GM12878 (cell line): ENCODE measurements around the gene CLIC3. TPM values are rescaled to one million over a fixed set of nuclear protein-coding genes. Genes with fewer than 3 reads are reported as not detected.

Experiments
- ATAC-seq: fragments of 200-7000 bp; cut with Tn5 transposase; 3 replicates; pipeline ENCODE4 v1.9.1; 2020; ENCODE audit warnings: mild to moderate bottlenecking, moderate library complexity
- BruUV-seq: library from RNA; stranded (reverse); fragments of 400-500 nt; replicated peaks from 2 replicates; lab custom pipeline; 2021; lab: Mats Ljungman, UMichigan
- CTCF ChIA-PET: fragments of 300-600 bp; sonication (Branson Sonifier 250); formaldehyde crosslinking; extraction: SDS; loops from one replicate; lab custom pipeline; 2021; ENCODE audit warnings: inconsistent platforms; lab: Yijun Ruan, JAX
- POLR2A ChIA-PET: fragments of 350-600 bp; formaldehyde crosslinking; extraction: SDS; loops from one replicate; lab custom pipeline; 2021; ENCODE audit warnings: inconsistent platforms; lab: Charles Lee
- RAD21 ChIA-PET: fragments of 300-600 bp; sonication (Branson Sonifier 250); formaldehyde crosslinking; loops from one replicate; lab custom pipeline; 2023; ENCODE audit warnings: antibody characterized with exemption; ENCODE audit not compliant: unreplicated experiment; lab: Charles Lee
- SMC1A ChIA-PET: fragments of 300-600 bp; sonication (Branson Sonifier 250); formaldehyde crosslinking; loops from one replicate; lab custom pipeline; 2023; ENCODE audit not compliant: unreplicated experiment, uncharacterized antibody; lab: Charles Lee
- DNase-seq: peaks from one replicate; pipeline ENCODE4 v3.0.0-alpha.2; 2011; ENCODE audit warnings: low read depth, low spot score
- FAIRE-seq: peaks from 3 replicates; lab custom pipeline; 2011; peaks lifted over from hg19 to GRCh38; lab: Jason Lieb, UNC
- H2AFZ ChIP-seq: 2 replicates; pipeline ENCODE4 v1.6.0; 2011; ENCODE audit warnings: low read depth, low read length, control low read depth; ENCODE audit not compliant: control insufficient read depth
- H3K27ac ChIP-seq: 2 replicates; pipeline ENCODE4 v1.5.1; 2011; ENCODE audit warnings: control low read depth; ENCODE audit not compliant: control insufficient read depth, insufficient read depth
- H3K27me3 ChIP-seq, 2 experiments: replicated peaks in 1 of 2; 2 replicates each; pipeline versions ENCODE4 v1.6.0 to v1.6.1; 2011; ENCODE audit warnings: low read length in 1 of 2; ENCODE audit not compliant: control insufficient read depth in 2 of 2, insufficient read depth in 2 of 2
- H3K36me3 ChIP-seq, 2 experiments: 2 replicates each; pipeline ENCODE4 v1.5.1; 2011; ENCODE audit warnings: low read length in 1 of 2; ENCODE audit not compliant: control insufficient read depth in 2 of 2, insufficient read depth in 2 of 2
- H3K4me1 ChIP-seq: 2 replicates; pipeline ENCODE4 v1.6.1; 2011; ENCODE audit warnings: mild to moderate bottlenecking, low read length, moderate library complexity, mixed read lengths; ENCODE audit not compliant: control insufficient read depth, insufficient read depth
- H3K4me2 ChIP-seq: 2 replicates; pipeline ENCODE4 v1.6.0; 2011; ENCODE audit warnings: control low read depth; ENCODE audit not compliant: control insufficient read depth, insufficient read depth
- H3K4me3 ChIP-seq: fragments of 200-600 bp; sonication (generic); 2 replicates; pipeline ENCODE4 v1.5.1; 2016
- H3K79me2 ChIP-seq: 2 replicates; pipeline ENCODE4 v1.6.0; 2011; ENCODE audit warnings: low read length; ENCODE audit not compliant: control insufficient read depth, insufficient read depth
- H3K9ac ChIP-seq: 2 replicates; pipeline ENCODE4 v1.8.0; 2011; ENCODE audit warnings: low read length, control low read depth, mixed read lengths; ENCODE audit not compliant: control insufficient read depth, insufficient read depth
- H3K9me3 ChIP-seq: replicated peaks from 3 replicates; pipeline ENCODE4 v1.5.1; 2011; ENCODE audit warnings: mild to moderate bottlenecking, low read length; ENCODE audit not compliant: control insufficient read depth, insufficient read depth
- H4K20me1 ChIP-seq: 2 replicates; pipeline ENCODE4 v1.6.0; 2011; ENCODE audit not compliant: control insufficient read depth, insufficient read depth
- CHD1 ChIP-seq: IDR thresholded peaks from 2 replicates; pipeline ENCODE4 v1.6.1; 2012; ENCODE audit warnings: low read depth, low read length, improper control_type of control experiment
- EZH2 ChIP-seq: IDR thresholded peaks from 2 replicates; pipeline ENCODE4 v1.6.1; 2012; ENCODE audit warnings: low read depth, mild to moderate bottlenecking, control low read depth, inconsistent platforms, low read length, borderline replicate concordance; ENCODE audit not compliant: control insufficient read depth
- FOS ChIP-seq: IDR thresholded peaks from 3 replicates; pipeline ENCODE4 v1.6.1; 2011; ENCODE audit warnings: borderline replicate concordance; ENCODE audit not compliant: insufficient read length; ENCODE audit errors: extremely low read depth
- HCFC1 ChIP-seq: fragments of 150-350 bp; IDR thresholded peaks from 2 replicates; pipeline ENCODE4 v1.6.1; 2014; ENCODE audit warnings: low read length
- MYC ChIP-seq: IDR thresholded peaks from 2 replicates; pipeline ENCODE4 v1.6.1; 2011; ENCODE audit warnings: mild to moderate bottlenecking, low read length, moderate library complexity, inconsistent platforms; ENCODE audit not compliant: insufficient read depth, insufficient replicate concordance, insufficient read length, severe bottlenecking
- NR2F1 ChIP-seq: fragments of 450-650 bp; conservative IDR thresholded peaks from 2 replicates; pipeline ENCODE4 v1.6.1; 2017; ENCODE audit warnings: mild to moderate bottlenecking
- POLR2A ChIP-seq: IDR thresholded peaks from 2 replicates; pipeline ENCODE4 v1.6.1; 2011; ENCODE audit warnings: low read depth, mild to moderate bottlenecking, low read length
- POU2F2 ChIP-seq: IDR thresholded peaks from 3 replicates; pipeline ENCODE4 v1.6.1; 2011; ENCODE audit warnings: low read depth, mild to moderate bottlenecking, low read length, borderline replicate concordance
- SIX5 ChIP-seq: IDR thresholded peaks from 2 replicates; pipeline ENCODE4 v1.6.1; 2011; ENCODE audit warnings: mild to moderate bottlenecking, low read depth, low read length, moderate library complexity; ENCODE audit not compliant: severe bottlenecking
- TARDBP ChIP-seq: IDR thresholded peaks from 2 replicates; pipeline ENCODE4 v1.6.1; 2016; ENCODE audit warnings: borderline replicate concordance
- YY1 ChIP-seq: IDR thresholded peaks from 2 replicates; pipeline ENCODE4 v1.6.1; 2011; ENCODE audit warnings: low read depth, mild to moderate bottlenecking, low read length
- WGBS: methylation state at CpG from one replicate; pipeline ENCODE4 v1.1.6; 2016; ENCODE audit warnings: low lambda C conversion rate; ENCODE audit not compliant: insufficient replicate concordance, insufficient coverage; ENCODE audit errors: missing lambda C conversion rate; 5-methylcytosine and 5-hydroxymethylcytosine counted together
- in situ Hi-C: fragments of 300-500 bp; cut with MboI; formaldehyde crosslinking; loops from 9 replicates; pipeline ENCODE4 v1.14.3; 2018; ENCODE audit warnings: mixed read lengths
- intact Hi-C: fragments of 100-400 bp; cut with micrococcal nuclease; formaldehyde crosslinking; loops from one replicate; pipeline ENCODE4 v1.14.2; 2022; ENCODE audit not compliant: unreplicated experiment
- polyA plus RNA-seq, 11 experiments: library from polyadenylated mRNA; depleted of rRNA in 4 of 11; unstranded in 6 of 11; stranded (reverse) in 5 of 11; fragments of >200 nt; fragmentation: Nextera tagmentation in 4 of 11; fragmentation: Illumina TruSeq in 1 of 11; extraction: Ambion mirVana in 4 of 11; extraction: Trizol in 1 of 11; gene quantifications; 1 replicate in 1 of 11; 2 replicates in 10 of 11; pipeline versions ENCODE4 v1.2.1 to v1.2.3, GENCODE V29; 2011 to 2016; ENCODE audit warnings: inconsistent platforms in 2 of 11, missing spikeins in 2 of 11, low read depth in 1 of 11
- total RNA-seq, 4 experiments: library from RNA; depleted of rRNA in 3 of 4; stranded (reverse); fragments of >200 nt in 3 of 4; fragmentation: Illumina TruSeq in 1 of 4; extraction: Trizol in 1 of 4; gene quantifications; 2 replicates each; pipeline versions ENCODE4 v1.2.1 to v1.2.3, GENCODE V29; 2013 to 2021
- TF ChIP-seq, protein P1 (sequence below): fragments of 450-650 bp; conservative IDR thresholded peaks from 2 replicates; pipeline ENCODE4 v1.6.1; 2017; ENCODE audit warnings: mild to moderate bottlenecking, moderate library complexity
- TF ChIP-seq, protein P2 (sequence below): fragments of 450-650 bp; formaldehyde crosslinking; IDR thresholded peaks from 2 replicates; pipeline ENCODE4 v1.4.0; 2020; ENCODE audit warnings: mild to moderate bottlenecking, moderate library complexity
- TF ChIP-seq, protein P3 (sequence below): fragments of 450-650 bp; IDR thresholded peaks from 2 replicates; pipeline ENCODE4 v1.6.1; 2016; ENCODE audit warnings: mild to moderate bottlenecking, moderate library complexity, borderline replicate concordance

CLIC3 gene
- total and polyA plus RNA-seq, 10 of the 15 experiments (the other 5 are each of a cell fraction or from before 2014, with no cell fraction given) = 0.31 TPM; not detected in 9

DNA sequence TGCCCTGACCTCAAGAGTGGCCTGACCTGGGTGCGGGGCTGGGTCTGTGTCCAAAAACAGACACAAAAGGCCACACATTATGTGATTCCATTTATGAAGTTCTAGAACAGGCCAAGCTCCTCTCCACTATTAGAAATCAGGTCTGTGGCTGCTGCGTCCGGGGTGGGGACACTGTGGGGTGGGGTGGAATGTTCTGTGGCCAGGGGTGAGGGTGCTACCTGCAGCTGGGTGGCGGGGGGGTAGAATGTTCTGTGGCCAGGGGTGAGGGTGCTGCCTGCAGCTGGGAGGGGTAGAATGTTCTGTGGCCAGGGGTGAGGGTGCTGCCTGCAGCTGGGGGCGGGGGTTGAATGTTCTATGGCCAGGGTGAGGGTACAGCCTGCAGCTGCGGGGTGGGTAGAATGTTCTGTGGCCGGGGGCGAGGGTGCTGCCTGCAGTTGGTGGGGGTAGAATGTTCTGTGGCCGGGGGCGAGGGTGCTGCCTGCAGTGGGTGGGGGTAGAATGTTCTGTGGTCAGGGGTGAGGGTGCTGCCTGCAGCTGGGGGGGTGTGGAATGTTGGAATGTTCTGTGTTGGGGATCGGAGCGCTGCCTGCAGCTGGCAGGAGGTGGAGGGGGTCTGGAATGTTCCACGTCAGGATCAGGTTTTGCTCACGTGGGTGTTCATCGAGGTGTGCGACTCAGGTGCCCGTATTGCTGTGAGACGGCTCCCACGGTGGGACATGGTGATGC, 36.0 kb downstream of the CLIC3 start:
- DNase-seq (no peak), FAIRE-seq (no peak), ATAC-seq (no peak)
- no peak overlapping the region for H2AFZ ChIP-seq
- H3K79me2 ChIP-seq = no peaks in the 10 kb centered on the region
- H3K9ac ChIP-seq = no peak overlapping the region
- H3K4me3 ChIP-seq = no peak overlapping the region
- H3K4me2 ChIP-seq = no peak overlapping the region
- no TSS peak for BruUV-seq
- SMC1A ChIA-PET = no interaction called here
- H3K4me1 ChIP-seq = no peaks in the 10 kb centered on the region
- H3K27me3 ChIP-seq = no peaks in the 10 kb centered on the region
- CTCF ChIA-PET = interaction anchor here (1.3 kb wide), 1 partner anchor 13 kb away, joined by 5 read pairs; no protein-coding TSS in a partner anchor
- intact Hi-C loops (no loop called here), in situ Hi-C loops (no loop called here)
- H3K27ac ChIP-seq = no peak overlapping the region
- POLR2A ChIA-PET = interaction anchor here (0.6 kb wide), 1 partner anchor 109 kb away, joined by 4 read pairs; no protein-coding TSS in a partner anchor
- no peaks in the 10 kb centered on the region for H3K36me3 ChIP-seq
- H3K9me3 ChIP-seq = no peaks in the 10 kb centered on the region
- WGBS = 30% methylated on average over 18 of the region's 19 CpGs
- RAD21 ChIA-PET = interaction anchor here (0.6 to 1.3 kb wide), 2 partner anchors 12 to 14 kb away, joined by 3 to 5 read pairs; no protein-coding TSS in a partner anchor
- no peaks in the 10 kb centered on the region; the same call in 1 of the 2 replicates for H4K20me1 ChIP-seq
- TF ChIP-seq TARDBP (no peak), POLR2A (no peak), POU2F2 (no peak), SIX5 (no peak), HCFC1 (no peak), FOS (no peak), YY1 (no peak), CHD1 (no peak), NR2F1 (no peak), EZH2 (no peak), MYC (no peak)
- TF ChIP-seq, protein P1, sequence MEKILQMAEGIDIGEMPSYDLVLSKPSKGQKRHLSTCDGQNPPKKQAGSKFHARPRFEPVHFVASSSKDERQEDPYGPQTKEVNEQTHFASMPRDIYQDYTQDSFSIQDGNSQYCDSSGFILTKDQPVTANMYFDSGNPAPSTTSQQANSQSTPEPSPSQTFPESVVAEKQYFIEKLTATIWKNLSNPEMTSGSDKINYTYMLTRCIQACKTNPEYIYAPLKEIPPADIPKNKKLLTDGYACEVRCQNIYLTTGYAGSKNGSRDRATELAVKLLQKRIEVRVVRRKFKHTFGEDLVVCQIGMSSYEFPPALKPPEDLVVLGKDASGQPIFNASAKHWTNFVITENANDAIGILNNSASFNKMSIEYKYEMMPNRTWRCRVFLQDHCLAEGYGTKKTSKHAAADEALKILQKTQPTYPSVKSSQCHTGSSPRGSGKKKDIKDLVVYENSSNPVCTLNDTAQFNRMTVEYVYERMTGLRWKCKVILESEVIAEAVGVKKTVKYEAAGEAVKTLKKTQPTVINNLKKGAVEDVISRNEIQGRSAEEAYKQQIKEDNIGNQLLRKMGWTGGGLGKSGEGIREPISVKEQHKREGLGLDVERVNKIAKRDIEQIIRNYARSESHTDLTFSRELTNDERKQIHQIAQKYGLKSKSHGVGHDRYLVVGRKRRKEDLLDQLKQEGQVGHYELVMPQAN = no peak
- TF ChIP-seq, protein P2, sequence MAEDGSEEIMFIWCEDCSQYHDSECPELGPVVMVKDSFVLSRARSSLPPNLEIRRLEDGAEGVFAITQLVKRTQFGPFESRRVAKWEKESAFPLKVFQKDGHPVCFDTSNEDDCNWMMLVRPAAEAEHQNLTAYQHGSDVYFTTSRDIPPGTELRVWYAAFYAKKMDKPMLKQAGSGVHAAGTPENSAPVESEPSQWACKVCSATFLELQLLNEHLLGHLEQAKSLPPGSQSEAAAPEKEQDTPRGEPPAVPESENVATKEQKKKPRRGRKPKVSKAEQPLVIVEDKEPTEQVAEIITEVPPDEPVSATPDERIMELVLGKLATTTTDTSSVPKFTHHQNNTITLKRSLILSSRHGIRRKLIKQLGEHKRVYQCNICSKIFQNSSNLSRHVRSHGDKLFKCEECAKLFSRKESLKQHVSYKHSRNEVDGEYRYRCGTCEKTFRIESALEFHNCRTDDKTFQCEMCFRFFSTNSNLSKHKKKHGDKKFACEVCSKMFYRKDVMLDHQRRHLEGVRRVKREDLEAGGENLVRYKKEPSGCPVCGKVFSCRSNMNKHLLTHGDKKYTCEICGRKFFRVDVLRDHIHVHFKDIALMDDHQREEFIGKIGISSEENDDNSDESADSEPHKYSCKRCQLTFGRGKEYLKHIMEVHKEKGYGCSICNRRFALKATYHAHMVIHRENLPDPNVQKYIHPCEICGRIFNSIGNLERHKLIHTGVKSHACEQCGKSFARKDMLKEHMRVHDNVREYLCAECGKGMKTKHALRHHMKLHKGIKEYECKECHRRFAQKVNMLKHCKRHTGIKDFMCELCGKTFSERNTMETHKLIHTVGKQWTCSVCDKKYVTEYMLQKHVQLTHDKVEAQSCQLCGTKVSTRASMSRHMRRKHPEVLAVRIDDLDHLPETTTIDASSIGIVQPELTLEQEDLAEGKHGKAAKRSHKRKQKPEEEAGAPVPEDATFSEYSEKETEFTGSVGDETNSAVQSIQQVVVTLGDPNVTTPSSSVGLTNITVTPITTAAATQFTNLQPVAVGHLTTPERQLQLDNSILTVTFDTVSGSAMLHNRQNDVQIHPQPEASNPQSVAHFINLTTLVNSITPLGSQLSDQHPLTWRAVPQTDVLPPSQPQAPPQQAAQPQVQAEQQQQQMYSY = no peak
- TF ChIP-seq, protein P3, sequence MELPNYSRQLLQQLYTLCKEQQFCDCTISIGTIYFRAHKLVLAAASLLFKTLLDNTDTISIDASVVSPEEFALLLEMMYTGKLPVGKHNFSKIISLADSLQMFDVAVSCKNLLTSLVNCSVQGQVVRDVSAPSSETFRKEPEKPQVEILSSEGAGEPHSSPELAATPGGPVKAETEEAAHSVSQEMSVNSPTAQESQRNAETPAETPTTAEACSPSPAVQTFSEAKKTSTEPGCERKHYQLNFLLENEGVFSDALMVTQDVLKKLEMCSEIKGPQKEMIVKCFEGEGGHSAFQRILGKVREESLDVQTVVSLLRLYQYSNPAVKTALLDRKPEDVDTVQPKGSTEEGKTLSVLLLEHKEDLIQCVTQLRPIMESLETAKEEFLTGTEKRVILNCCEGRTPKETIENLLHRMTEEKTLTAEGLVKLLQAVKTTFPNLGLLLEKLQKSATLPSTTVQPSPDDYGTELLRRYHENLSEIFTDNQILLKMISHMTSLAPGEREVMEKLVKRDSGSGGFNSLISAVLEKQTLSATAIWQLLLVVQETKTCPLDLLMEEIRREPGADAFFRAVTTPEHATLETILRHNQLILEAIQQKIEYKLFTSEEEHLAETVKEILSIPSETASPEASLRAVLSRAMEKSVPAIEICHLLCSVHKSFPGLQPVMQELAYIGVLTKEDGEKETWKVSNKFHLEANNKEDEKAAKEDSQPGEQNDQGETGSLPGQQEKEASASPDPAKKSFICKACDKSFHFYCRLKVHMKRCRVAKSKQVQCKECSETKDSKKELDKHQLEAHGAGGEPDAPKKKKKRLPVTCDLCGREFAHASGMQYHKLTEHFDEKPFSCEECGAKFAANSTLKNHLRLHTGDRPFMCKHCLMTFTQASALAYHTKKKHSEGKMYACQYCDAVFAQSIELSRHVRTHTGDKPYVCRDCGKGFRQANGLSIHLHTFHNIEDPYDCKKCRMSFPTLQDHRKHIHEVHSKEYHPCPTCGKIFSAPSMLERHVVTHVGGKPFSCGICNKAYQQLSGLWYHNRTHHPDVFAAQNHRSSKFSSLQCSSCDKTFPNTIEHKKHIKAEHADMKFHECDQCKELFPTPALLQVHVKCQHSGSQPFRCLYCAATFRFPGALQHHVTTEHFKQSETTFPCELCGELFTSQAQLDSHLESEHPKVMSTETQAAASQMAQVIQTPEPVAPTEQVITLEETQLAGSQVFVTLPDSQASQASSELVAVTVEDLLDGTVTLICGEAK = no peak
